B cell (primary cell): Measurements from ENCODE around the gene ZNF281. TPM values are rescaled to one million over a fixed set of nuclear protein-coding genes. Genes with fewer than 3 reads are reported as not detected.

Source experiments
- ATAC-seq: fragments of 200-7000 bp; cut with Tn5 transposase; one replicate; pipeline ENCODE4 v1.10.0; 2021; ENCODE audit warnings: low read depth, mild to moderate bottlenecking, moderate number of reproducible peaks, moderate library complexity
- CTCF ChIA-PET: fragments of 350-600 bp; sonication (Branson Sonifier 250); formaldehyde crosslinking; loops from one replicate; lab custom pipeline; 2021; ENCODE audit warnings: antibody characterized with exemption, inconsistent platforms; lab: Charles Lee
- POLR2A ChIA-PET: fragments of 350-600 bp; sonication (Branson Sonifier 250); formaldehyde crosslinking; loops from one replicate; lab custom pipeline; 2021; ENCODE audit warnings: antibody characterized with exemption; lab: Charles Lee
- DNase-seq: peaks from one replicate; pipeline ENCODE4 v3.0.0; 2013
- H2AFZ ChIP-seq: 2 replicates; pipeline ENCODE4 v1.6.1; 2012; ENCODE audit warnings: mild to moderate bottlenecking, low read depth, low read length; ENCODE audit not compliant: insufficient read depth, poor library complexity, severe bottlenecking
- H3K27ac ChIP-seq, 2 donors: 1 replicate in 1 of 2; 2 replicates in 1 of 2; pipeline ENCODE4 v1.5.1; 2012 to 2013; ENCODE audit warnings: low read length in 2 of 2, mild to moderate bottlenecking in 2 of 2, moderate library complexity in 1 of 2
- H3K27me3 ChIP-seq, 4 experiments: fragments of 200-600 bp in 1 of 4; sonication (generic) in 1 of 4; replicated peaks in 1 of 4; 1 replicate in 2 of 4; 2 replicates in 2 of 4; pipeline versions ENCODE4 v1.6.1 to v1.7.0; 2013 to 2016; ENCODE audit warnings: low read length in 3 of 4, mild to moderate bottlenecking in 2 of 4, mixed read lengths in 1 of 4, moderate library complexity in 1 of 4; ENCODE audit not compliant: insufficient read depth in 4 of 4, control insufficient read depth in 3 of 4; ENCODE audit errors: control extremely low read depth in 1 of 4
- H3K36me3 ChIP-seq, 2 experiments: replicated peaks in 1 of 2; 1 replicate in 1 of 2; 2 replicates in 1 of 2; pipeline versions ENCODE4 v1.6.1 to v1.7.1; 2013; ENCODE audit warnings: low read length in 1 of 2; ENCODE audit not compliant: insufficient read depth in 2 of 2, control insufficient read depth in 1 of 2; ENCODE audit errors: control extremely low read depth in 1 of 2, extremely low read depth in 1 of 2
- H3K4me1 ChIP-seq, 2 donors: fragments of 200-600 bp in 1 of 2; sonication (generic) in 1 of 2; 1 replicate in 1 of 2; 2 replicates in 1 of 2; pipeline versions ENCODE4 v1.5.1 to v1.6.1; 2013 to 2017; ENCODE audit warnings: low read length in 2 of 2; ENCODE audit not compliant: control insufficient read depth in 2 of 2, insufficient read depth in 2 of 2
- H3K4me2 ChIP-seq: replicated peaks from 2 replicates; pipeline ENCODE3; 2012; ENCODE audit warnings: mild to moderate bottlenecking, low read depth, low read length; ENCODE audit not compliant: poor library complexity, severe bottlenecking
- H3K4me3 ChIP-seq, 5 experiments: fragments of 200-600 bp in 1 of 5; sonication (generic) in 1 of 5; 1 replicate in 3 of 5; 2 replicates in 2 of 5; pipeline versions ENCODE4 v1.5.1 to v1.7.0; 2011 to 2016; ENCODE audit warnings: low read length in 4 of 5, mild to moderate bottlenecking in 4 of 5, low read depth in 2 of 5, control low read depth in 1 of 5, moderate library complexity in 1 of 5; ENCODE audit not compliant: insufficient read depth in 1 of 5; ENCODE audit errors: control extremely low read depth in 1 of 5, extremely low read depth in 1 of 5
- H3K79me2 ChIP-seq: fragments of 200-600 bp; sonication (generic); one replicate; pipeline ENCODE4 v1.6.0; 2016; ENCODE audit warnings: low read length; ENCODE audit not compliant: control insufficient read depth, insufficient read depth
- H3K9ac ChIP-seq: fragments of 200-600 bp; sonication (generic); 2 replicates; pipeline ENCODE4 v1.6.1; 2017; ENCODE audit warnings: mild to moderate bottlenecking, low read length, moderate library complexity
- H3K9me3 ChIP-seq, 3 donors: one replicate each; pipeline versions ENCODE4 v1.6.1 to v1.7.1; 2013; ENCODE audit warnings: low read length in 2 of 3; ENCODE audit not compliant: control insufficient read depth in 2 of 3, insufficient read depth in 1 of 3; ENCODE audit errors: control extremely low read depth in 1 of 3
- H4K20me1 ChIP-seq: 2 replicates; pipeline ENCODE4 v1.6.0; 2012; ENCODE audit warnings: mild to moderate bottlenecking, low read length; ENCODE audit not compliant: insufficient read depth, control insufficient read depth, poor library complexity, severe bottlenecking
- H3K27ac Mint-ChIP-seq: one replicate; pipeline ENCODE4 v1.8.0; 2021; ENCODE audit warnings: mixed read lengths
- H3K27me3 Mint-ChIP-seq: one replicate; pipeline ENCODE4 v1.8.0; 2021; ENCODE audit warnings: mixed read lengths
- H3K4me1 Mint-ChIP-seq: one replicate; pipeline ENCODE4 v1.8.0; 2021; ENCODE audit warnings: mixed read lengths
- H3K4me3 Mint-ChIP-seq: one replicate; pipeline ENCODE4 v1.8.0; 2021; ENCODE audit warnings: mixed read lengths
- H3K9me3 Mint-ChIP-seq: one replicate; pipeline ENCODE4 v1.8.0; 2022; ENCODE audit warnings: mixed read lengths; ENCODE audit not compliant: insufficient read depth
- CTCF ChIP-seq: fragments of 200-600 bp; IDR thresholded peaks from one replicate; pipeline ENCODE4 v1.8.0; 2022; ENCODE audit warnings: antibody characterized with exemption, mild to moderate bottlenecking
- EZH2 ChIP-seq: IDR thresholded peaks from 2 replicates; pipeline ENCODE4 v1.6.1; 2012; ENCODE audit warnings: borderline replicate concordance, low read depth, mild to moderate bottlenecking, moderate library complexity, low read length; ENCODE audit not compliant: insufficient read depth, poor library complexity, severe bottlenecking
- WGBS: methylation state at CpG from one replicate; pipeline ENCODE4 v1.1.5; 2013; ENCODE audit warnings: missing lambda C conversion rate; ENCODE audit not compliant: insufficient coverage; 5-methylcytosine and 5-hydroxymethylcytosine counted together
- intact Hi-C: fragments of 100-400 bp; cut with micrococcal nuclease; formaldehyde crosslinking; loops from one replicate; pipeline ENCODE4 v1.10.0; 2022
- polyA plus RNA-seq: library from polyadenylated mRNA; depleted of rRNA; stranded (reverse); fragments of >200 nt; gene quantifications from 2 replicates; pipeline ENCODE4 v1.2.3, GENCODE V29; 2012
- total RNA-seq, 2 donors: library from RNA; stranded (reverse); fragments of 120-200 nt in 1 of 2; gene quantifications; 1 replicate in 1 of 2; 2 replicates in 1 of 2; pipeline versions ENCODE4 v1.2.3 to v1.2.4, GENCODE V29; 2013 to 2022

ZNF281 gene
- total and polyA plus RNA-seq, 2 donors (not counting 1 experiment from before 2014, with no cell fraction given) = 3.8 to 23.5 TPM

GRCh38 chr1:200410566-200410878 is 686 bp upstream of the ZNF281 start:
- 0% methylated on average over 1 of the region's 8 CpGs for WGBS
- DNase-seq (peak; percentile 57), ATAC-seq (peak; percentile 4)
- H2AFZ ChIP-seq = peak overlapping the region; percentile 99
- intact Hi-C loops = loop anchor here (2.0 to 5.0 kb wide), 2 partner anchors 104 to 258 kb away; no protein-coding TSS in a partner anchor
- H3K4me2 ChIP-seq = peak overlapping the region; percentile 88
- H3K4me3 ChIP-seq = peak overlapping the region; percentile 85 to 97 (median 91)
- H4K20me1 ChIP-seq = peaks cover 35% of the 10 kb centered on the region
- Mint-ChIP-seq H3K4me1 (peaks cover 45% of the 10 kb centered on the region), H3K9me3 (no peaks in the 10 kb centered on the region), H3K4me3 (peak overlapping the region; percentile 98), H3K27ac (peak overlapping the region; percentile 32), H3K27me3 (no peaks in the 10 kb centered on the region)
- ChIA-PET CTCF (interaction anchor here (0.5 to 1.3 kb wide), 2 partner anchors 29 to 90 kb away, joined by 3 read pairs; no protein-coding TSS in a partner anchor), POLR2A (interaction anchor here (0.5 to 0.7 kb wide), 2 partner anchors 107 to 260 kb away, joined by 3 to 4 read pairs; no protein-coding TSS in a partner anchor)
- H3K36me3 ChIP-seq = peaks cover 0 to 5% of the 10 kb centered on the region in 2 experiments
- peak overlapping the region; percentile 64 to 88 for H3K27ac ChIP-seq
- H3K4me1 ChIP-seq = peaks cover 35 to 37% of the 10 kb centered on the region in 2 donors
- no peaks in the 10 kb centered on the region for H3K27me3 ChIP-seq
- TF ChIP-seq CTCF (no peak), EZH2 (no peak)
- peaks cover 44% of the 10 kb centered on the region for H3K79me2 ChIP-seq
- H3K9me3 ChIP-seq = no peaks in the 10 kb centered on the region
- peak overlapping the region; percentile 96 for H3K9ac ChIP-seq

DNA sequence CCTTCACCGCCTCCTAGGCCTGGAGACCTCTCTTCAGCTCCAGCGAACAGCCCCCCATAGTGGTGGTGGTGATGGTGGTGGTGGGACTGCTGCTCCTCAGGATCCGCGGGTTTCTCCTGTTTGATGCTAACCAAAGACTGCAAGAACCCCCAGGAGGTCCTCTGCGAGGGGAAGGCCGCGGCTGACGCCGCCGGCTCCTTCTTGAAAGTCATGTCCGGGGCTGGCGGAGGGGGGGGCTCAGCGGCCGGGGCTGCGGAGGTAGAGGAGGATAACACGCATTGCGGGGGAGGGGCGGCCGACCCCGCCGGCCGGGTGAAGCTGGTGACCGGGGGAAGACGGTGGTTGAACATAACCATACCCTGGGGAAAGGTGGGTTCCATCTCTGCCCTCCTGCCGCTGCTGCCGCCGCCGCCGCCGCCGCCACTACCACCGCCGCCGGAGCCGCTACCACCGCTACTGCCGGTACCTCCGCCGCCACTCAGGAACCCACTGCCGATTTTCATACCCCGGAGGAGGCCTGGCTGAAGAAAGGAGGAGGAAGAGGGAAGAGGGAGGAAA is 554 bp downstream of the ZNF281 start:
- Histone ChIP-seq H4K20me1 (peaks cover 43% of the 10 kb centered on the region), H3K9ac (peak overlapping the region; percentile 96), H3K4me1 (peaks cover 37 to 39% of the 10 kb centered on the region in 2 donors), H3K4me2 (peak overlapping the region; percentile 88), H3K36me3 (peaks cover 2 to 11% of the 10 kb centered on the region in 2 experiments), H3K4me3 (peak overlapping the region; percentile 19 to 97 (median 87)), H2AFZ (peak overlapping the region; percentile 99), H3K27ac (peak overlapping the region; percentile 64 to 88), H3K9me3 (no peaks in the 10 kb centered on the region), H3K27me3 (no peaks in the 10 kb centered on the region), H3K79me2 (peaks cover 45% of the 10 kb centered on the region)
- H3K9me3 Mint-ChIP-seq = no peaks in the 10 kb centered on the region
- H3K27ac Mint-ChIP-seq = peak overlapping the region; percentile 99
- H3K4me1 Mint-ChIP-seq = peaks cover 47% of the 10 kb centered on the region
- intact Hi-C loops = no loop called here
- no peak for TF ChIP-seq CTCF
- no peak for TF ChIP-seq EZH2
- CTCF ChIA-PET = interaction anchor here (0.6 to 1.4 kb wide), 2 partner anchors 78 to 102 kb away, joined by 3 read pairs; no protein-coding TSS in a partner anchor
- peak; percentile 28 for ATAC-seq
- H3K27me3 Mint-ChIP-seq = no peaks in the 10 kb centered on the region
- peak overlapping the region; percentile 98 for H3K4me3 Mint-ChIP-seq
- DNase-seq = no peak
- POLR2A ChIA-PET = no interaction called here
- under 1% methylated on average over 36 of the region's 41 CpGs for WGBS
